Smooth muscle cell (in vitro differentiated cells): ENCODE results near the gene PAIP1. TPM values are rescaled to one million over a fixed set of nuclear protein-coding genes. Genes with fewer than 3 reads are reported as not detected.
"Not testable (repeated sequence)": the region's sequence is repeated elsewhere in the genome, so short reads cannot be mapped to it uniquely, and the experiment has no call there.

Source experiments
- DNase-seq: peaks from one replicate; lab custom pipeline; 2025; ENCODE audit not compliant: unreplicated experiment; lab: John Stamatoyannopoulos, UW
- H2AFZ ChIP-seq: fragments of 200-600 bp; sonication (generic); 2 replicates; pipeline ENCODE4 v1.6.0; 2016; ENCODE audit warnings: antibody characterized with exemption, low read depth, mild to moderate bottlenecking
- H3F3A ChIP-seq: fragments of 200-600 bp; sonication (generic); 2 replicates; pipeline ENCODE4 v1.6.0; 2017; ENCODE audit warnings: antibody characterized with exemption, low read depth
- H3K27ac ChIP-seq: fragments of 200-600 bp; sonication (generic); 2 replicates; pipeline ENCODE4 v1.5.1; 2016; ENCODE audit warnings: low read depth, mild to moderate bottlenecking
- H3K27me3 ChIP-seq: fragments of 200-600 bp; sonication (generic); 2 replicates; pipeline ENCODE4 v1.6.1; 2016; ENCODE audit warnings: low read depth, mild to moderate bottlenecking
- H3K36me3 ChIP-seq: fragments of 200-600 bp; sonication (generic); 2 replicates; pipeline ENCODE4 v1.5.1; 2016; ENCODE audit warnings: low read depth
- H3K4me1 ChIP-seq: fragments of 200-600 bp; sonication (generic); 2 replicates; pipeline ENCODE4 v1.5.1; 2016; ENCODE audit warnings: low read depth
- H3K4me2 ChIP-seq: fragments of 200-600 bp; sonication (generic); 2 replicates; pipeline ENCODE4 v1.6.0; 2016; ENCODE audit warnings: mild to moderate bottlenecking
- H3K4me3 ChIP-seq: fragments of 200-600 bp; sonication (generic); 2 replicates; pipeline ENCODE4 v1.5.1; 2016; ENCODE audit warnings: mild to moderate bottlenecking
- H3K79me2 ChIP-seq: fragments of 200-600 bp; sonication (generic); 2 replicates; pipeline ENCODE4 v1.6.0; 2016; ENCODE audit warnings: low read depth, mild to moderate bottlenecking
- H3K9ac ChIP-seq: fragments of 200-600 bp; sonication (generic); 2 replicates; pipeline ENCODE4 v1.6.0; 2016; ENCODE audit warnings: low read depth
- H3K9me3 ChIP-seq: fragments of 200-600 bp; sonication (generic); replicated peaks from 2 replicates; pipeline ENCODE4 v1.5.1; 2016; ENCODE audit warnings: low read depth
- H4K20me1 ChIP-seq: fragments of 200-600 bp; sonication (generic); 2 replicates; pipeline ENCODE4 v1.6.0; 2016; ENCODE audit warnings: low read depth
- WGBS: methylation state at CpG from one replicate; pipeline ENCODE4 v1.1.7; 2016; ENCODE audit warnings: low lambda C conversion rate; 5-methylcytosine and 5-hydroxymethylcytosine counted together
- polyA plus RNA-seq: library from polyadenylated mRNA; unstranded; fragments of >200 nt; fragmentation: Nextera tagmentation; extraction: Ambion mirVana; gene quantifications from 2 replicates; pipeline ENCODE4 v1.2.1, GENCODE V29; 2016
- total RNA-seq: library from RNA; depleted of rRNA; stranded (reverse); fragments of >200 nt; gene quantifications from 2 replicates; pipeline ENCODE4 v1.2.3, GENCODE V29; 2014
- TF ChIP-seq, protein P1 (sequence below): fragments of 200-600 bp; sonication (generic); IDR thresholded peaks from 2 replicates; pipeline ENCODE4 v1.5.1; 2017; ENCODE audit warnings: borderline replicate concordance, mild to moderate bottlenecking, antibody characterized with exemption; ENCODE audit not compliant: insufficient read depth, poor library complexity, severe bottlenecking

The PAIP1 gene
- total and polyA plus RNA-seq, 2 experiments from 2014 or later: 135 to 137 TPM

DNA sequence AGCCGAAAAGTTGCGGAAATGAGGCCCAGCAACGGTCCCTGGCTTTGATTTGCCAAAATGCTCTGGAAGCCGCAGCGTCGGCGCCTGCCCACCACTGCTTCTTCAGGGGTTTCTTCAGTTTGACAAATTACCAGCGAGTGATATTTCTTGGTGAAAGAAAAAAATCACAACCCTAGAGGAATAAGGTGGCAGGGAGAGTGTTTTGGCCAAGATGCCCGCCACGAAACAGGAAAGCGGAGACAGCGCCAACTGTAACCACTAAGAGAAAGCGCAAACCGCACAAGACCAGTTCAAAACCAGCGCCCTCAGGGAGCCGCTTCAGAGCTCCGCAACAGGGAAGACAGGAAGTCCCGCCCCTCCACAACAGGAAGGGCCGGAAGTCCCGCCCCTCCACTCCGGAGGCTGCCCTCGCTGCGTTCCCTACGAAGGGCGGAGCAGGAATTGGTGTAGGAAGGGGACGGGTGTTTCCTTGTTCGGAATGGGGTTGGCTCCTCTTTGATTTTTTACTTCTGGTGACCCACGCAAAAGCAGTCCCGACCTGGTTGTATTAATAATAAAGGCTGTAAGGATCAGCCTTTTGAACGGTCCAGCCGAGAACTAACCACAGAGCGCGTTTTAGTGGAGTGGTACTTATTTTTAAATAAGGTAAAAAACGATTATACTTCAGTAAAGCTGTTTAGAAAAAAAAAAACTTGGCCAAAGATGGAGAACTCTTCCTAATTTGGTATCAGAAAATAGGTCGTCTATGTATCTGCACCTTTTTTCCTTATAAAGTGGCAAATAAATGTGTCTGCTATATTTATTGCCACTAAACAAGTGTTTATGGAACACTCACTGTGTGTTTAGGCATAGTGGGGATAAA lies 41.8 kb downstream of the PAIP1 start, which contains the start of gene C5orf34:
C5orf34 (minus strand) TSS at position 333 of the 862 bp plus-strand sequence. CDS start 5,809 bp downstream, outside the sequence.
- H3K79me2 ChIP-seq: peaks cover 11% of the 10 kb centered on the region
- H3K4me2 ChIP-seq: peak within 1 kb of the TSS; percentile 86
- TF ChIP-seq, protein P1, sequence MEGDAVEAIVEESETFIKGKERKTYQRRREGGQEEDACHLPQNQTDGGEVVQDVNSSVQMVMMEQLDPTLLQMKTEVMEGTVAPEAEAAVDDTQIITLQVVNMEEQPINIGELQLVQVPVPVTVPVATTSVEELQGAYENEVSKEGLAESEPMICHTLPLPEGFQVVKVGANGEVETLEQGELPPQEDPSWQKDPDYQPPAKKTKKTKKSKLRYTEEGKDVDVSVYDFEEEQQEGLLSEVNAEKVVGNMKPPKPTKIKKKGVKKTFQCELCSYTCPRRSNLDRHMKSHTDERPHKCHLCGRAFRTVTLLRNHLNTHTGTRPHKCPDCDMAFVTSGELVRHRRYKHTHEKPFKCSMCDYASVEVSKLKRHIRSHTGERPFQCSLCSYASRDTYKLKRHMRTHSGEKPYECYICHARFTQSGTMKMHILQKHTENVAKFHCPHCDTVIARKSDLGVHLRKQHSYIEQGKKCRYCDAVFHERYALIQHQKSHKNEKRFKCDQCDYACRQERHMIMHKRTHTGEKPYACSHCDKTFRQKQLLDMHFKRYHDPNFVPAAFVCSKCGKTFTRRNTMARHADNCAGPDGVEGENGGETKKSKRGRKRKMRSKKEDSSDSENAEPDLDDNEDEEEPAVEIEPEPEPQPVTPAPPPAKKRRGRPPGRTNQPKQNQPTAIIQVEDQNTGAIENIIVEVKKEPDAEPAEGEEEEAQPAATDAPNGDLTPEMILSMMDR: no peak
- H2AFZ ChIP-seq: peak within 1 kb of the TSS; percentile 95
- H3K27ac ChIP-seq: peak within 1 kb of the TSS; percentile 97
- no peaks in the 10 kb centered on the region for H3K9me3 ChIP-seq
- no peaks in the 10 kb centered on the region for H4K20me1 ChIP-seq
- no peaks in the 10 kb centered on the region for H3K27me3 ChIP-seq
- H3K4me3 ChIP-seq: peak within 1 kb of the TSS; percentile 64
- DNase-seq: peak; percentile 60
- peaks cover 13% of the 10 kb centered on the region for H3K4me1 ChIP-seq
- WGBS: under 1% methylated on average over 35 of the region's 35 CpGs
- H3K9ac ChIP-seq: peak within 1 kb of the TSS; percentile 89
- H3F3A ChIP-seq: no peaks in the 10 kb centered on the region
- H3K36me3 ChIP-seq: no peaks in the 10 kb centered on the region

DNA sequence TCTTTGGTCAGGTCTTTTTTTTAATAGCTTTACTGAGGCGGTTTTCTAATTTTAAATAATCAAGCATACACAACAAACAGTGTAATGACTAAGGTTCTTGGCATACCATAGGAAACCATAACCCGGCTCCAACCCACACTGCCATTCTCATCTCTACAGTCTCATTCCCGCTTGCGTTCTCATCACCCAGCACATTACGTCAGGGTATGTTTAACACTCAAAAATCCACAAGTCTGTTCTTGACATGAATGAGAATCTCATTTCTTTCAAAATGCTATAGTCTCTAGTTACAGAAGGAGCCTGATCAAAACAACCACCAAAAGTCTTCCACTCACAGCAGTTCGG lies 42.4 kb downstream of the PAIP1 start:
- DNase-seq: no peak
- WGBS: 2% methylated on average over 6 of the region's 6 CpGs
- peak overlapping the region; percentile 97 for H3K27ac ChIP-seq

DNA sequence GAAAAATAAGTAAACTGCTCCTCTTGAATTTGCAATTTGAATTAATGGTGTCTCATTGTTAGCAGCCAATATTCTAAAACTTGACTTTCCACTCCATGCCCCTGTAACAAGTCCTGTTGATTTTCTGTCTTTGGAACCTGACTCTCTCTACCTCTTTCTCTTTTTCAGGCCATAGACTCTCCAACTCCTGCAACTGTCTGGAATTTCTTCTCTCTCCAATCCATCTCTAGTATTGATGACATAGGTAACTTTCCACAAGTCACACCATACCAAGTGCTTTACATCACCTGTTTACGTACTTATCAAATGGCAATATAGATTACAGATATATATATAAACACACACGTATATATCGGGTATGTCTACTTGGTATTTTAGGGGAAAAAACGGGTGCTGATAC lies 42.9 kb downstream of the PAIP1 start:
- Histone ChIP-seq H3K9me3 (no peaks in the 10 kb centered on the region), H3K4me2 (peak overlapping the region; percentile 86), H3K27me3 (no peaks in the 10 kb centered on the region), H3F3A (no peaks in the 10 kb centered on the region), H3K4me3 (peak overlapping the region; percentile 64), H4K20me1 (no peaks in the 10 kb centered on the region), H3K27ac (peak overlapping the region; percentile 97), H2AFZ (peak overlapping the region; percentile 78), H3K9ac (peak overlapping the region; percentile 89), H3K36me3 (no peaks in the 10 kb centered on the region), H3K79me2 (peaks cover 11% of the 10 kb centered on the region), H3K4me1 (peaks cover 13% of the 10 kb centered on the region)
- DNase-seq: no peak
- WGBS: 24% methylated on average over 4 of the region's 4 CpGs
- TF ChIP-seq, protein P1: no peak

More for the DNA sequence above, 42.4 kb downstream of the PAIP1 start:
- no peaks in the 10 kb centered on the region for H3K9me3 ChIP-seq
- TF ChIP-seq, protein P1: no peak
- peak overlapping the region; percentile 78 for H2AFZ ChIP-seq
- peaks cover 13% of the 10 kb centered on the region for H3K4me1 ChIP-seq
- peak overlapping the region; percentile 89 for H3K9ac ChIP-seq
- no peaks in the 10 kb centered on the region for H3K27me3 ChIP-seq
- no peaks in the 10 kb centered on the region for H4K20me1 ChIP-seq
- peak overlapping the region; percentile 86 for H3K4me2 ChIP-seq
- H3K79me2 ChIP-seq: peaks cover 11% of the 10 kb centered on the region
- H3K4me3 ChIP-seq: peak overlapping the region; percentile 64
- no peaks in the 10 kb centered on the region for H3F3A ChIP-seq
- no peaks in the 10 kb centered on the region for H3K36me3 ChIP-seq

- H3K27ac ChIP-seq, H3K9ac ChIP-seq, H4K20me1 ChIP-seq, H2AFZ ChIP-seq, DNase-seq, H3K9me3 ChIP-seq, H3F3A ChIP-seq, H3K36me3 ChIP-seq, H3K27me3 ChIP-seq, H3K4me3 ChIP-seq, H3K4me2 ChIP-seq: not testable (repeated sequence)
- Histone ChIP-seq H3K79me2 (peaks cover 11% of the 10 kb centered on the region), H3K4me1 (peaks cover 13% of the 10 kb centered on the region)
- no CpG with 5 or more reads among the region's 36 CpGs for WGBS
These were observed 45.8 kb downstream of the PAIP1 start for GRCh38 chr5:43511062-43511461.
